Measurements from ENCODE around the gene UNC5A. TPM values are rescaled to one million over a fixed set of nuclear protein-coding genes. Genes with fewer than 3 reads are reported as not detected.
A peak's percentile ranks its signal among the peaks of the same experiment; 100 is the strongest.

UNC5A gene
- total RNA-seq, 1 donor from 2014 or later, result 5.6 TPM

DNA sequence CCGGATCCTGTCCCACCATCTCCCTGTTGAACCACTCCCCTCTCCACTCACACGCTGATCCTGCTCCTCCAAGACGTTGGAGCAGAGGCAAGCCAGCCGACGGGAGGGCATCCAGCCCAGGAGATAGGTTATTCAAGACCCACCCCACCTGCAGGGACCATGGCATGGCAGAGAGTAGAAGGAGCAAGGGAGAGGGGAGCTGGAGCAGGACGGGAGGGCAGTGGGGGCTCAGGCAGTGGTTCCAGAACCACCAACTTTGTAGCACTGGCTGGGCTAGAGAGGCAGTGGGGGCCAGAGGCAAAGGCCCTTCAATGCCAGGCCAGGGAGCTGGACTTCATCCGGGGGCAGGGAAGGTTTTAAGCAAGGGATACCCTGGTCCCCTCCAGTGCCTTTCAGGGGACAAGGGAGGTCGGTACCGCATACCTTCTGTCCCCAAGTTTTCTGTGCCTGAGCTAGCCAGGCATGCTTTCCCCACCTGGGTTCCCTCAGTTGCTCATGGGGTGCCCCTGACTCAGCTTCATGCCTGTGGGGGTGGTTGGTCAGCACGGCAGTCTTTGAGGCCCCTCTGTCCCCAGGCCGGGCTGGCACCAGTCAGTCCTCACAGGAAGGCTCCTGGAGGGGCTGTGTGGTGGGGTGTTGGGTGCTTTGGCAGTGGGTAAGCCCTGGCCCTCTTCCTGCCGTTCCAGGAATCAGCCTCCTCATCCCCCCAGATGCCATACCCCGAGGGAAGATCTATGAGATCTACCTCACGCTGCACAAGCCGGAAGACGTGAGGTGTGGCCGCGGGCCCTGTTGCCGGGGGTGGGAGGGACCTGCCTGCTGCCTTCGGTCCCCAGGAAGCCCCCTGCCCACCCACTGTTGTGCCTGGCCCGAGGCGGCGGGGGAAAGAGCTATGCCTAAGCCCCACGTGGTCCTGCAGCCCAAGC, 66.4 kb downstream of the UNC5A start:
- peaks cover 20% of the 10 kb centered on the region for H3K9me3 Mint-ChIP-seq (ENCODE audit: unreplicated experiment)
- H3K27ac Mint-ChIP-seq (ENCODE audit: unreplicated experiment), result peak overlapping the region; percentile 43
- no peak overlapping the region for H3K4me3 Mint-ChIP-seq (ENCODE audit: unreplicated experiment)
- H3K27me3 Mint-ChIP-seq (ENCODE audit: unreplicated experiment), result peaks cover 24% of the 10 kb centered on the region
- peaks cover 22% of the 10 kb centered on the region for H3K4me1 Mint-ChIP-seq (ENCODE audit: low read depth, unreplicated experiment)
- DNase-seq, result no peak
- H3K36me3 Mint-ChIP-seq (ENCODE audit: unreplicated experiment), result no peaks in the 10 kb centered on the region
- TF ChIP-seq, protein P1, sequence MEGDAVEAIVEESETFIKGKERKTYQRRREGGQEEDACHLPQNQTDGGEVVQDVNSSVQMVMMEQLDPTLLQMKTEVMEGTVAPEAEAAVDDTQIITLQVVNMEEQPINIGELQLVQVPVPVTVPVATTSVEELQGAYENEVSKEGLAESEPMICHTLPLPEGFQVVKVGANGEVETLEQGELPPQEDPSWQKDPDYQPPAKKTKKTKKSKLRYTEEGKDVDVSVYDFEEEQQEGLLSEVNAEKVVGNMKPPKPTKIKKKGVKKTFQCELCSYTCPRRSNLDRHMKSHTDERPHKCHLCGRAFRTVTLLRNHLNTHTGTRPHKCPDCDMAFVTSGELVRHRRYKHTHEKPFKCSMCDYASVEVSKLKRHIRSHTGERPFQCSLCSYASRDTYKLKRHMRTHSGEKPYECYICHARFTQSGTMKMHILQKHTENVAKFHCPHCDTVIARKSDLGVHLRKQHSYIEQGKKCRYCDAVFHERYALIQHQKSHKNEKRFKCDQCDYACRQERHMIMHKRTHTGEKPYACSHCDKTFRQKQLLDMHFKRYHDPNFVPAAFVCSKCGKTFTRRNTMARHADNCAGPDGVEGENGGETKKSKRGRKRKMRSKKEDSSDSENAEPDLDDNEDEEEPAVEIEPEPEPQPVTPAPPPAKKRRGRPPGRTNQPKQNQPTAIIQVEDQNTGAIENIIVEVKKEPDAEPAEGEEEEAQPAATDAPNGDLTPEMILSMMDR (IDR thresholded peaks at IDR 0.05; ENCODE audit: partially characterized antibody, unreplicated experiment), result no peak

DNA sequence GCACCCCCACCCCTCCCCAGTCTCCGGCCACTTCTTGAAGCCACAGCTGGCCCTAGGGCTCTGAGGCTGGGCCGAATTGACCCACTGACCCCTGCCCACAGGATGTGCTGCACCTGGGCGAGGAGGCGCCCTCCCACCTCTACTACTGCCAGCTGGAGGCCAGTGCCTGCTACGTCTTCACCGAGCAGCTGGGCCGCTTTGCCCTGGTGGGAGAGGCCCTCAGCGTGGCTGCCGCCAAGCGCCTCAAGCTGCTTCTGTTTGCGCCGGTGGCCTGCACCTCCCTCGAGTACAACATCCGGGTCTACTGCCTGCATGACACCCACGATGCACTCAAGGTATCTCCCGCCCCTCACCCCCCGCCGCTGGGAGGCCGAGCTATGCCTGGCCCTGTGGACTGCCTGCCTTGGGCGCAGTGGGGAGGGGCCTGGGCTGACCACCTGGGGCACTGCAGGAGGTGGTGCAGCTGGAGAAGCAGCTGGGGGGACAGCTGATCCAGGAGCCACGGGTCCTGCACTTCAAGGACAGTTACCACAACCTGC, 67.5 kb downstream of the UNC5A start:
- peaks cover 26% of the 10 kb centered on the region for H3K4me1 Mint-ChIP-seq (ENCODE audit: low read depth, unreplicated experiment)
- H3K36me3 Mint-ChIP-seq (ENCODE audit: unreplicated experiment), result peaks cover 1% of the 10 kb centered on the region
- H3K27me3 Mint-ChIP-seq (ENCODE audit: unreplicated experiment), result peaks cover 23% of the 10 kb centered on the region
- TF ChIP-seq, protein P1 (IDR thresholded peaks at IDR 0.05; ENCODE audit: partially characterized antibody, unreplicated experiment), result no peak
- DNase-seq, result no peak
- no peak overlapping the region for H3K27ac Mint-ChIP-seq (ENCODE audit: unreplicated experiment)
- H3K9me3 Mint-ChIP-seq (ENCODE audit: unreplicated experiment), result peaks cover 17% of the 10 kb centered on the region
- H3K4me3 Mint-ChIP-seq (ENCODE audit: unreplicated experiment), result no peak overlapping the region

DNA sequence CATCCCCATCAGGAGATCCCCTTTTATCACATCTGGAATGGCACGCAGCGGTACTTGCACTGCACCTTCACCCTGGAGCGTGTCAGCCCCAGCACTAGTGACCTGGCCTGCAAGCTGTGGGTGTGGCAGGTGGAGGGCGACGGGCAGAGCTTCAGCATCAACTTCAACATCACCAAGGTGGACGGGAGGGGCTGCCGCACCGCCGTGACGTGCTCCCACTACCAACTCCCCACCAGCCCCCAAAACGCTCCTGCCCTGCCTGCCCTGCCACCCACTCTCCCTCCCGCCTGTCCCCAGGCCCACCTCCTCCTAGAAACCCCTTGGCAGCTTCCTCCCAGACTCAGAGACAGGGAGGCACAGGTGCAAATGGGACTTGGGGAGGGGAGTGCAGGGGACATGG, 68.1 kb downstream of the UNC5A start:
- H3K4me3 Mint-ChIP-seq (ENCODE audit: unreplicated experiment), result no peak overlapping the region
- no peak overlapping the region for H3K27ac Mint-ChIP-seq (ENCODE audit: unreplicated experiment)
- TF ChIP-seq, protein P1 (IDR thresholded peaks at IDR 0.05; ENCODE audit: partially characterized antibody, unreplicated experiment), result no peak
- H3K4me1 Mint-ChIP-seq (ENCODE audit: low read depth, unreplicated experiment), result peaks cover 24% of the 10 kb centered on the region
- peaks cover 20% of the 10 kb centered on the region for H3K27me3 Mint-ChIP-seq (ENCODE audit: unreplicated experiment)
- peaks cover 4% of the 10 kb centered on the region for H3K36me3 Mint-ChIP-seq (ENCODE audit: unreplicated experiment)
- H3K9me3 Mint-ChIP-seq (ENCODE audit: unreplicated experiment), result peaks cover 16% of the 10 kb centered on the region
- DNase-seq, result no peak

DNA sequence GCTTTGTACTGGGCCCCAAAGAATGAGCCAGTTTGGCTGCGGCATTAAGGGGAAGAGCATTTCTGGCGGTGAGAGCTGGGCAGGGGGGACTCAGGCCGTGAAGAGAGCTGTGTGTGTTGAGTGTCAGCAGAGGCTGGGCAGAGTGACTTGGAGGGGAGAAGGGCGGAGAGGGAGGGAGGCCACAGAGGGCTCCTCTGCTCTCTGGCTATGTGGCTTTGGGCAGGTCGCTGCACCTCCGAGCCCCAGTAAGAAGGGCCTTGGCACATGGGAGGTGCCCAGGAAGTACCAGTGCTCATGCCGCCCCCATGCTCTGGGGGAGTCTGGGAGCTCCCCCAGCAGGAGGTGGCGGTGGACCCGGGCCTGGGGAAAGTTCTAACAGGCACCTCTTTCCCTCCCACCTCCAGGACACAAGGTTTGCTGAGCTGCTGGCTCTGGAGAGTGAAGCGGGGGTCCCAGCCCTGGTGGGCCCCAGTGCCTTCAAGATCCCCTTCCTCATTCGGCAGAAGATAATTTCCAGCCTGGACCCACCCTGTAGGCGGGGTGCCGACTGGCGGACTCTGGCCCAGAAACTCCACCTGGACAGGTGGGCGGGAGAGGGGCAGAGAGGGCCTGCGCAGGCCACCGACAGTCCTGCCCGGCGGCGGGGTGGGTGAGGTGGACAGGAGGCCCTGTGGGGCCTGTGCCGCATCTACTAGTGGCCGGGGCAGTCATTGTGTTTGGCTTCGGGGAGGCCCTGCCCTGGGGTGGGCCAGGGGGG, 68.7 kb downstream of the UNC5A start:
- no peak for DNase-seq
- Mint-ChIP-seq H3K27me3 (ENCODE audit: unreplicated experiment) (peaks cover 22% of the 10 kb centered on the region), H3K9me3 (ENCODE audit: unreplicated experiment) (peaks cover 16% of the 10 kb centered on the region), H3K4me3 (ENCODE audit: unreplicated experiment) (no peak overlapping the region), H3K36me3 (ENCODE audit: unreplicated experiment) (peaks cover 4% of the 10 kb centered on the region), H3K4me1 (ENCODE audit: low read depth, unreplicated experiment) (peaks cover 23% of the 10 kb centered on the region), H3K27ac (ENCODE audit: unreplicated experiment) (no peak overlapping the region)
- TF ChIP-seq, protein P1 (IDR thresholded peaks at IDR 0.05; ENCODE audit: partially characterized antibody, unreplicated experiment), result no peak

All from glutamatergic neuron (in vitro differentiated cells).